IMR-90 (cell line): Measurements from ENCODE around the gene PAXIP1.

ENCODE experiments used
- BHLHE40 ChIP-seq: fragments of 150-350 bp; IDR thresholded peaks from 2 replicates; pipeline ENCODE4 v1.6.1; 2016; ENCODE audit warnings: mild to moderate bottlenecking, low read depth, low read length
- CTCF ChIP-seq: conservative IDR thresholded peaks from 2 replicates; pipeline ENCODE4 v1.5.1; 2012; ENCODE audit warnings: mild to moderate bottlenecking, low read depth, low read length, improper control_type of control experiment
- MAFK ChIP-seq: IDR thresholded peaks from 2 replicates; pipeline ENCODE4 v1.6.1; 2012; ENCODE audit warnings: low read depth, low read length, improper control_type of control experiment
- POLR2A ChIP-seq: IDR thresholded peaks from 2 replicates; pipeline ENCODE4 v1.6.1; 2012; ENCODE audit warnings: mild to moderate bottlenecking, low read depth, low read length

DNA sequence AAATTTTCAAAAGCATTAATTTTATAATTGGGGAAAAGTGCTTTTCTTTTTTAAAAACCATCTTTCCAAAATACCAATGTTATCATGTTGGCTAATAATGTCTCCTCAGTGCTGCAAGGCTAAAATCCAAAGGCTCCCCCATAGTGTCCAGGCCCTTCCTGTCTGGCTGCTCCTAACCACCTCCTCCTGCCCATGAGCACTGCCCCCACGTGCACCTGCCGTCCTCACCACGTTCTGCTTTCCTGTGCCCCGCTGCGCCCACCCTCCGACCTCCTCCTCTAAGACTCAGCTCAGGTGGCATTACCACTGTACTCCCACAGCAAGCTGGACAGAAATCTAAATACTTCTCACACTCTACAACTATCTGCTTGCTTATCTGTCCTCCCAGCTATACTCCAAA lies 17.7 kb downstream of the PAXIP1 start:
- TF ChIP-seq CTCF (no peak), MAFK (no peak), POLR2A (no peak), BHLHE40 (no peak)
